ENCODE measurements around the gene EIF2B5.
"Not testable (repeated sequence)": the region's sequence is repeated elsewhere in the genome, so short reads cannot be mapped to it uniquely, and the experiment has no call there.

Gene EIF2B5

GRCh38 chr3:184157206-184157605, 22.0 kb downstream of the EIF2B5 start:
- Histone ChIP-seq H3K36me3 (ENCODE audit: control insufficient read depth, low read length) (peaks cover 12% of the 10 kb centered on the region), H3K4me3 (ENCODE audit: low read length) (peak overlapping the region; percentile 99), H3K9me2 (replicated peaks; ENCODE audit: control insufficient read depth, low read length) (no peaks in the 10 kb centered on the region), H3K79me2 (ENCODE audit: control insufficient read depth, low read length) (peaks cover 52% of the 10 kb centered on the region), H3K9me3 (ENCODE audit: control insufficient read depth, insufficient read depth, low read length) (no peaks in the 10 kb centered on the region), H4K20me1 (ENCODE audit: control insufficient read depth, insufficient read depth, low read depth, low read length) (0 out of 2 replicates have a peak, but pooled peaks cover 9% of the 10 kb centered on the region), H3K27me3 (ENCODE audit: control insufficient read depth, low read length) (no peaks in the 10 kb centered on the region), H3K4me1 (ENCODE audit: control insufficient read depth, low read length) (peaks cover 35% of the 10 kb centered on the region), H3K27ac (ENCODE audit: low read depth, low read length) (0 out of 2 replicates have a peak overlapping the region, but pooled peaks have one; percentile 53), H3K4me2 (ENCODE audit: low read length) (peak overlapping the region; percentile 82), H3F3A (ENCODE audit: control insufficient read depth, insufficient read depth) (peaks cover 12% of the 10 kb centered on the region)
- TF ChIP-seq, protein P1, sequence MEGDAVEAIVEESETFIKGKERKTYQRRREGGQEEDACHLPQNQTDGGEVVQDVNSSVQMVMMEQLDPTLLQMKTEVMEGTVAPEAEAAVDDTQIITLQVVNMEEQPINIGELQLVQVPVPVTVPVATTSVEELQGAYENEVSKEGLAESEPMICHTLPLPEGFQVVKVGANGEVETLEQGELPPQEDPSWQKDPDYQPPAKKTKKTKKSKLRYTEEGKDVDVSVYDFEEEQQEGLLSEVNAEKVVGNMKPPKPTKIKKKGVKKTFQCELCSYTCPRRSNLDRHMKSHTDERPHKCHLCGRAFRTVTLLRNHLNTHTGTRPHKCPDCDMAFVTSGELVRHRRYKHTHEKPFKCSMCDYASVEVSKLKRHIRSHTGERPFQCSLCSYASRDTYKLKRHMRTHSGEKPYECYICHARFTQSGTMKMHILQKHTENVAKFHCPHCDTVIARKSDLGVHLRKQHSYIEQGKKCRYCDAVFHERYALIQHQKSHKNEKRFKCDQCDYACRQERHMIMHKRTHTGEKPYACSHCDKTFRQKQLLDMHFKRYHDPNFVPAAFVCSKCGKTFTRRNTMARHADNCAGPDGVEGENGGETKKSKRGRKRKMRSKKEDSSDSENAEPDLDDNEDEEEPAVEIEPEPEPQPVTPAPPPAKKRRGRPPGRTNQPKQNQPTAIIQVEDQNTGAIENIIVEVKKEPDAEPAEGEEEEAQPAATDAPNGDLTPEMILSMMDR (IDR thresholded peaks at IDR 0.05; ENCODE audit: low read depth, low read length, poor library complexity, severe bottlenecking): no peak
- no peak for TF ChIP-seq EZH2phosphoT487 (IDR thresholded peaks at IDR 0.05; ENCODE audit: borderline replicate concordance, low read length)

GRCh38 chr3:184158404-184158803, 23.2 kb downstream of the EIF2B5 start:
- H3K27me3 ChIP-seq (ENCODE audit: control insufficient read depth, low read length): no peaks in the 10 kb centered on the region
- H3K36me3 ChIP-seq (ENCODE audit: control insufficient read depth, low read length): peaks cover 12% of the 10 kb centered on the region
- H4K20me1 ChIP-seq (ENCODE audit: control insufficient read depth, insufficient read depth, low read depth, low read length): 0 out of 2 replicates have a peak, but pooled peaks cover 9% of the 10 kb centered on the region
- TF ChIP-seq, protein P1 (IDR thresholded peaks at IDR 0.05; ENCODE audit: low read depth, low read length, poor library complexity, severe bottlenecking): no peak
- TF ChIP-seq EZH2phosphoT487 (IDR thresholded peaks at IDR 0.05; ENCODE audit: borderline replicate concordance, low read length): no peak
- peaks cover 35% of the 10 kb centered on the region for H3K4me1 ChIP-seq (ENCODE audit: control insufficient read depth, low read length)
- H3K9me2 ChIP-seq (replicated peaks; ENCODE audit: control insufficient read depth, low read length): no peaks in the 10 kb centered on the region
- H3K27ac ChIP-seq (ENCODE audit: low read depth, low read length): no peak overlapping the region
- peaks cover 9% of the 10 kb centered on the region for H3F3A ChIP-seq (ENCODE audit: control insufficient read depth, insufficient read depth)
- H3K4me3 ChIP-seq (ENCODE audit: low read length): no peak overlapping the region
- H3K4me2 ChIP-seq (ENCODE audit: low read length): no peak overlapping the region
- H3K9me3 ChIP-seq (ENCODE audit: control insufficient read depth, insufficient read depth, low read length): no peaks in the 10 kb centered on the region
- H3K79me2 ChIP-seq (ENCODE audit: control insufficient read depth, low read length): peaks cover 52% of the 10 kb centered on the region

DNA sequence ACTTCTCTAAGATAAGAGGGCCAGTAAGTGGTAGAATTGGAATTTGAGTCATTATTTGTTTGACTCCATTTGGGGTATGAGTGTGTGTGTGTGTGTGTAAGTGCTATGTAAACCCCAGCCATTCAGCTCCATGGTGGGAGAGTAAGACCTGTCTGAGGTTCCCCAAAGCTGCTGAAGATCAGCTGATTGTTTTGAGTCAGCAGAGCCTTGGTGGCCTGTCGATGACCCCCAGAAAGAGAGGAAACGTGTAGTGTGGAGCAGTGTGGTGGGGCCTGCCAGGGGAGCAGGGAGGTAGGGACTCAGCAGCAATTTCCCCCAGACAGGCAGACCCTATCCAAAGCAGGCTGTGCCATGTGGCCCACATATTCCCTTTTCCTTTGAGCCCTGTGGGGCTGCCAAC, 25.3 kb downstream of the EIF2B5 start:
- Histone ChIP-seq H3K27me3 (ENCODE audit: control insufficient read depth, low read length) (no peaks in the 10 kb centered on the region), H3K4me2 (ENCODE audit: low read length) (no peak overlapping the region), H3K79me2 (ENCODE audit: control insufficient read depth, low read length) (peaks cover 52% of the 10 kb centered on the region), H3K4me1 (ENCODE audit: control insufficient read depth, low read length) (peaks cover 27% of the 10 kb centered on the region), H3K36me3 (ENCODE audit: control insufficient read depth, low read length) (peaks cover 26% of the 10 kb centered on the region), H3F3A (ENCODE audit: control insufficient read depth, insufficient read depth) (no peaks in the 10 kb centered on the region), H3K9me2 (replicated peaks; ENCODE audit: control insufficient read depth, low read length) (no peaks in the 10 kb centered on the region), H3K27ac (ENCODE audit: low read depth, low read length) (no peak overlapping the region), H4K20me1 (ENCODE audit: control insufficient read depth, insufficient read depth, low read depth, low read length) (0 out of 2 replicates have a peak, but pooled peaks cover 9% of the 10 kb centered on the region), H3K4me3 (ENCODE audit: low read length) (no peak overlapping the region), H3K9me3 (ENCODE audit: control insufficient read depth, insufficient read depth, low read length) (no peaks in the 10 kb centered on the region)
- TF ChIP-seq, protein P1 (IDR thresholded peaks at IDR 0.05; ENCODE audit: low read depth, low read length, poor library complexity, severe bottlenecking): no peak
- no peak for TF ChIP-seq EZH2phosphoT487 (IDR thresholded peaks at IDR 0.05; ENCODE audit: borderline replicate concordance, low read length)

GRCh38 chr3:184162571-184163070, 27.5 kb downstream of the EIF2B5 start:
- peaks cover 33% of the 10 kb centered on the region for H3K36me3 ChIP-seq (ENCODE audit: control insufficient read depth, low read length)
- H3K27ac ChIP-seq (ENCODE audit: low read depth, low read length); H3K9me3 ChIP-seq (ENCODE audit: control insufficient read depth, insufficient read depth, low read length); H3K27me3 ChIP-seq (ENCODE audit: control insufficient read depth, low read length); H3F3A ChIP-seq (ENCODE audit: control insufficient read depth, insufficient read depth); H3K4me3 ChIP-seq (ENCODE audit: low read length); H3K4me2 ChIP-seq (ENCODE audit: low read length); H4K20me1 ChIP-seq (ENCODE audit: control insufficient read depth, insufficient read depth, low read depth, low read length); H3K9me2 ChIP-seq (replicated peaks; ENCODE audit: control insufficient read depth, low read length): not testable (repeated sequence)
- H3K79me2 ChIP-seq (ENCODE audit: control insufficient read depth, low read length): peaks cover 31% of the 10 kb centered on the region
- peaks cover 17% of the 10 kb centered on the region for H3K4me1 ChIP-seq (ENCODE audit: control insufficient read depth, low read length)

Measured in DOHH2 (cell line).